CD4-positive, alpha-beta T cell treated with Interleukin-17A for 4 hours (primary cell): ENCODE measurements around the gene SMARCE1.

ENCODE experiments used
- DNase-seq: peaks from one replicate; pipeline ENCODE4 v3.0.0-alpha.2; 2020; ENCODE audit warnings: mixed read lengths

The SMARCE1 gene

DNA sequence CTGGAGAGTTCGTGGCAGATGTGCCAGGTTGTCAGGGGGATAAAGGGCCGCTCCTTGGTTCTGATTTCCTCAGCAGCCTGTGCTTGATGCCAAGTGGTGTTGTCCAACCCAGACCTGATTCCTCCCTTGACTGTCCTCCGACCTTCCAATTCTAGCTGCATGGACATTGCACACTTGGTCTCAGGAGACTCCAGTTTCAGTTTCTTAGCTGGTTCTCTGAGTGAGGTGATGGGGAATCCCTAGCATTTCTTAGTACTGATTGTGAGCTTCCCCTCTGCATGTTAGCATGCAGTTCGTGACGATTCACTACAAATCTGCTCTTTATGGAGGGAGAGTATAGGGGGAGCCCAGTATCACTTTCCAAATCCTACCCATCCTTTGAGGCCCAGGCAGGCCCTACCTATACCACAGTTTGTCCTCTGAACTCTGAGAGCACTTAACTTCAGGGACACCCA is 70.0 kb downstream of the SMARCE1 start:
- DNase-seq, result peak; percentile 14

GRCh38 chr17:40576113-40576740 is 71.4 kb downstream of the SMARCE1 start:
- DNase-seq, result peak; percentile 62
